T-helper 1 cell (primary cell): ENCODE measurements around the gene RBM8A.

Source experiments
- DNase-seq, 5 donors: peaks; one replicate each; pipeline ENCODE4 v3.0.0-alpha.2; 2012 to 2020

The RBM8A gene

GRCh38 chr1:145871994-145872924, 55.0 kb downstream of the RBM8A start:
- peak in 2 of 5 donors; percentile 8 to 47 for DNase-seq
